Adrenal gland (tissue), 5 donors: ENCODE measurements around the gene ZNF235.

Experiments
- CTCF ChIP-seq, 6 experiments: fragments of 450-650 bp in 4 of 6; fragments of 200-600 bp in 2 of 6; sonication (generic) in 1 of 6; IDR thresholded peaks; 1 replicate in 5 of 6; 2 replicates in 1 of 6; pipeline versions ENCODE4 v1.5.1 to v1.8.0; 2016 to 2021; ENCODE audit warnings: antibody characterized with exemption in 6 of 6, mild to moderate bottlenecking in 2 of 6, moderate library complexity in 1 of 6
- POLR2A ChIP-seq, 2 donors: fragments of 450-650 bp; IDR thresholded peaks; one replicate each; pipeline ENCODE4 v1.6.1; 2017; ENCODE audit warnings: antibody characterized with exemption in 2 of 2, mild to moderate bottlenecking in 2 of 2, moderate library complexity in 1 of 2
- donor health status: DM: no; HTN: no; CAD: no.

- TF ChIP-seq POLR2A (IDR thresholded peaks at IDR 0.05) (no peak), CTCF (IDR thresholded peaks at IDR 0.05) (no peak)
Measured at GRCh38 chr19:44282846-44283245, 22.0 kb downstream of the ZNF235 start.
